Keratinocyte (primary cell): ENCODE results near the gene CD44. TPM values are rescaled to one million over a fixed set of nuclear protein-coding genes. Genes with fewer than 3 reads are reported as not detected.
A peak's percentile ranks its signal among the peaks of the same experiment; 100 is the strongest.

Experiments used
- DNase-seq: peaks from one replicate; pipeline ENCODE4 v3.0.0-alpha.2; 2011; ENCODE audit warnings: low read depth, missing footprints, low spot score
- FAIRE-seq: peaks from 2 replicates; lab custom pipeline; 2011; peaks lifted over from hg19 to GRCh38; lab: Jason Lieb, UNC
- H2AFZ ChIP-seq: 2 replicates; pipeline ENCODE4 v1.6.0; 2012; ENCODE audit warnings: low read length, control low read depth, inconsistent platforms; ENCODE audit not compliant: control insufficient read depth
- H3K27ac ChIP-seq: 2 replicates; pipeline ENCODE4 v1.5.1; 2011; ENCODE audit warnings: low read length; ENCODE audit not compliant: control insufficient read depth, insufficient read depth
- H3K27me3 ChIP-seq: 3 replicates; pipeline ENCODE4 v1.6.0; 2011; ENCODE audit warnings: low read length; ENCODE audit not compliant: control insufficient read depth, insufficient read depth; ENCODE audit errors: extremely low read depth
- H3K36me3 ChIP-seq, 2 experiments: 2 replicates in 1 of 2; 3 replicates in 1 of 2; pipeline ENCODE4 v1.5.1; 2011; ENCODE audit warnings: low read length in 2 of 2, mild to moderate bottlenecking in 1 of 2; ENCODE audit not compliant: control insufficient read depth in 2 of 2, insufficient read depth in 2 of 2; ENCODE audit errors: extremely low read depth in 1 of 2
- H3K4me1 ChIP-seq: 3 replicates; pipeline ENCODE4 v1.5.1; 2011; ENCODE audit warnings: low read length; ENCODE audit not compliant: control insufficient read depth, insufficient read depth; ENCODE audit errors: extremely low read depth
- H3K4me2 ChIP-seq: 3 replicates; pipeline ENCODE4 v1.6.0; 2011; ENCODE audit warnings: low read depth, low read length; ENCODE audit not compliant: control insufficient read depth, insufficient read depth; ENCODE audit errors: extremely low read depth
- H3K4me3 ChIP-seq, 3 experiments: fragments of 200-600 bp in 1 of 3; sonication (generic) in 1 of 3; 2 replicates in 2 of 3; 3 replicates in 1 of 3; pipeline ENCODE4 v1.5.1; 2011 to 2016; ENCODE audit warnings: low read length in 3 of 3, mild to moderate bottlenecking in 3 of 3, control low read depth in 2 of 3, inconsistent platforms in 1 of 3, low read depth in 1 of 3, mixed read lengths in 1 of 3, mixed run types in 1 of 3, moderate library complexity in 1 of 3; ENCODE audit not compliant: control insufficient read depth in 2 of 3, insufficient read depth in 2 of 3; ENCODE audit errors: extremely low read depth in 1 of 3
- H3K79me2 ChIP-seq: 2 replicates; pipeline ENCODE4 v1.6.0; 2012; ENCODE audit warnings: low read length; ENCODE audit not compliant: control insufficient read depth, insufficient read depth
- H3K9ac ChIP-seq: 3 replicates; pipeline ENCODE4 v1.6.0; 2011; ENCODE audit warnings: low read length; ENCODE audit not compliant: control insufficient read depth, insufficient read depth; ENCODE audit errors: extremely low read depth
- H3K9me1 ChIP-seq: 3 replicates; pipeline ENCODE4 v1.6.0; 2011; ENCODE audit warnings: low read length; ENCODE audit not compliant: control insufficient read depth, insufficient read depth; ENCODE audit errors: extremely low read depth
- H3K9me3 ChIP-seq: 2 replicates; pipeline ENCODE4 v1.5.1; 2012; ENCODE audit warnings: low read depth, low read length; ENCODE audit not compliant: control insufficient read depth
- H4K20me1 ChIP-seq: 3 replicates; pipeline ENCODE4 v1.6.0; 2011; ENCODE audit warnings: low read length; ENCODE audit not compliant: control insufficient read depth, insufficient read depth; ENCODE audit errors: extremely low read depth
- EZH2 ChIP-seq: IDR thresholded peaks from one replicate; pipeline ENCODE4 v1.6.1; 2012; ENCODE audit warnings: inconsistent platforms, mild to moderate bottlenecking, low read length, moderate library complexity
- dilution Hi-C: fragments of 300-500 bp; cut with MboI; formaldehyde crosslinking; loops from one replicate; pipeline ENCODE4 v1.7.0; 2020; ENCODE audit warnings: low sequenced_read_pairs; ENCODE audit not compliant: extremely low pct_ligation_motif_present
- polyA plus RNA-seq, 5 experiments: library from polyadenylated mRNA; depleted of rRNA in 3 of 5; stranded (reverse) in 3 of 5; stranded (forward) in 1 of 5; unstranded in 1 of 5; fragments of >200 nt; gene quantifications; 1 replicate in 1 of 5; 2 replicates in 3 of 5; 3 replicates in 1 of 5; pipeline versions ENCODE4 v1.2.1 to v1.2.3, GENCODE V29; 2011 to 2012; ENCODE audit warnings: missing spikeins in 2 of 5, low read depth in 1 of 5, low replicate concordance in 1 of 5
- TF ChIP-seq, protein P1 (sequence below), 3 experiments: IDR thresholded peaks in 1 of 3; conservative IDR thresholded peaks in 1 of 3; optimal IDR thresholded peaks in 1 of 3; 2 replicates in 2 of 3; 3 replicates in 1 of 3; pipeline versions ENCODE3 to v1.5.1; 2011; ENCODE audit warnings: low read length in 3 of 3, mild to moderate bottlenecking in 3 of 3, moderate library complexity in 2 of 3, control low read depth in 1 of 3, inconsistent platforms in 1 of 3; ENCODE audit not compliant: insufficient read depth in 2 of 3; ENCODE audit errors: extremely low read depth in 1 of 3

The CD44 gene
- polyA plus RNA-seq, 1 donor (not counting 4 experiments of a cell fraction or from before 2014, with no cell fraction given): 2,038 TPM

DNA sequence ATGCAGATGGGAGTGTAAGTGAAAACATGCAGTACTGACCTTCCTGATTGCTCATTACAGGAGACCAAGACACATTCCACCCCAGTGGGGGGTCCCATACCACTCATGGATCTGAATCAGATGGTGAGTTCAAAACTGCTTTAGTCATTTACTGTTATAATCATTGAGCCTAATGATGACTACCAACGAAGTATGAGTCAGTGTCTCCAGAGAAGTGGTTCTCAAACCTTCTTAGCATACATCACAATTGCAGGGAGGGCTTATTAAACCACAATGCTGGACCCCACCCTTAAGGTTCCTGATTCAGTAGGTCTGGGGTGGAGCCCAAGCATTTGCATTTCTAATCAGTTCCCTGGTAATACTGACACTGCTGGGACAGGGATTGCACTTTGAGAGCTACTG lies 75.8 kb downstream of the CD44 start:
- Histone ChIP-seq H3K4me1 (peaks cover 15% of the 10 kb centered on the region), H3K9me1 (peaks cover 2% of the 10 kb centered on the region), H3K9ac (no peak overlapping the region), H3K79me2 (peaks cover 2% of the 10 kb centered on the region), H3K27ac (peak overlapping the region; percentile 32), H3K36me3 (peaks cover 35 to 55% of the 10 kb centered on the region in 2 experiments), H3K4me2 (no peak overlapping the region), H4K20me1 (no peaks in the 10 kb centered on the region), H3K27me3 (no peaks in the 10 kb centered on the region), H3K4me3 (no peak overlapping the region), H3K9me3 (no peaks in the 10 kb centered on the region), H2AFZ (no peak overlapping the region)
- no peak for TF ChIP-seq EZH2
- TF ChIP-seq, protein P1, sequence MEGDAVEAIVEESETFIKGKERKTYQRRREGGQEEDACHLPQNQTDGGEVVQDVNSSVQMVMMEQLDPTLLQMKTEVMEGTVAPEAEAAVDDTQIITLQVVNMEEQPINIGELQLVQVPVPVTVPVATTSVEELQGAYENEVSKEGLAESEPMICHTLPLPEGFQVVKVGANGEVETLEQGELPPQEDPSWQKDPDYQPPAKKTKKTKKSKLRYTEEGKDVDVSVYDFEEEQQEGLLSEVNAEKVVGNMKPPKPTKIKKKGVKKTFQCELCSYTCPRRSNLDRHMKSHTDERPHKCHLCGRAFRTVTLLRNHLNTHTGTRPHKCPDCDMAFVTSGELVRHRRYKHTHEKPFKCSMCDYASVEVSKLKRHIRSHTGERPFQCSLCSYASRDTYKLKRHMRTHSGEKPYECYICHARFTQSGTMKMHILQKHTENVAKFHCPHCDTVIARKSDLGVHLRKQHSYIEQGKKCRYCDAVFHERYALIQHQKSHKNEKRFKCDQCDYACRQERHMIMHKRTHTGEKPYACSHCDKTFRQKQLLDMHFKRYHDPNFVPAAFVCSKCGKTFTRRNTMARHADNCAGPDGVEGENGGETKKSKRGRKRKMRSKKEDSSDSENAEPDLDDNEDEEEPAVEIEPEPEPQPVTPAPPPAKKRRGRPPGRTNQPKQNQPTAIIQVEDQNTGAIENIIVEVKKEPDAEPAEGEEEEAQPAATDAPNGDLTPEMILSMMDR (optimal IDR thresholded peaks at IDR 0.05 in 1 of 3, IDR thresholded peaks at IDR 0.05 in 1 of 3, conservative IDR thresholded peaks at IDR 0.05 in 1 of 3; ENCODE audit: extremely low read depth in 1 of 3, insufficient read depth in 2 of 3, low read length in 3 of 3): no peak
- FAIRE-seq (peak; percentile 39), DNase-seq (peak; percentile 48)
- dilution Hi-C loops: no loop called here

GRCh38 chr11:35215945-35216344 lies 77.0 kb downstream of the CD44 start:
- Histone ChIP-seq H2AFZ (no peak overlapping the region), H3K4me2 (no peak overlapping the region), H3K9me3 (no peaks in the 10 kb centered on the region), H3K9ac (no peak overlapping the region), H3K4me3 (no peak overlapping the region), H3K4me1 (peaks cover 15% of the 10 kb centered on the region), H3K36me3 (peaks cover 33 to 52% of the 10 kb centered on the region in 2 experiments), H3K27ac (no peak overlapping the region), H3K27me3 (no peaks in the 10 kb centered on the region), H3K9me1 (peaks cover 2% of the 10 kb centered on the region), H3K79me2 (no peaks in the 10 kb centered on the region), H4K20me1 (no peaks in the 10 kb centered on the region)
- TF ChIP-seq, protein P1 (optimal IDR thresholded peaks at IDR 0.05 in 1 of 3, IDR thresholded peaks at IDR 0.05 in 1 of 3, conservative IDR thresholded peaks at IDR 0.05 in 1 of 3; ENCODE audit: extremely low read depth in 1 of 3, insufficient read depth in 2 of 3, low read length in 3 of 3): no peak
- no peak for TF ChIP-seq EZH2
- dilution Hi-C loops: no loop called here
- DNase-seq (no peak), FAIRE-seq (no peak)
